ENCODE data around the gene PCBP3.

Gene PCBP3

DNA sequence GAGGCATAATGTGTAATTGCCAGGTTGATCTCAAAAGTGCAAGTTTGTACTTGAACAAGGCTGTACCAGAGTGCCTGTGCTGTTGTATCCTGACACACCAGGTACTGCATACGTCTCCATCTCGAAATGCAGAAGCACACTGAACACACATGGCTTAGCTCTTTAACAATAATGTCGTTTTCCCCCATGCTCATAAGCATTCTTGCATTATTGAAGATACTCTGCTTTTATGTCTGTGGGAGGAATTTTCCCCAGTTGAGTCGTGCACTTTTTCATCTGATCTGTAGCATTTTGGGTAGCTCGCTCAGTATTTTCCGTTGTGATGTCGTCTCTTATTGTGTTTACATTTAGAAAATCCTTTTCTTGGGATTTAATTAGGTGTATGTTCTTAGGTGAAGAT, 98.7 kb downstream of the PCBP3 start:
- no peak for TF ChIP-seq ZNF274 (IDR thresholded peaks at IDR 0.05; ENCODE audit: low read depth, low read length)
- no peak overlapping the region for H3K4me3 ChIP-seq (ENCODE audit: low read length)

DNA sequence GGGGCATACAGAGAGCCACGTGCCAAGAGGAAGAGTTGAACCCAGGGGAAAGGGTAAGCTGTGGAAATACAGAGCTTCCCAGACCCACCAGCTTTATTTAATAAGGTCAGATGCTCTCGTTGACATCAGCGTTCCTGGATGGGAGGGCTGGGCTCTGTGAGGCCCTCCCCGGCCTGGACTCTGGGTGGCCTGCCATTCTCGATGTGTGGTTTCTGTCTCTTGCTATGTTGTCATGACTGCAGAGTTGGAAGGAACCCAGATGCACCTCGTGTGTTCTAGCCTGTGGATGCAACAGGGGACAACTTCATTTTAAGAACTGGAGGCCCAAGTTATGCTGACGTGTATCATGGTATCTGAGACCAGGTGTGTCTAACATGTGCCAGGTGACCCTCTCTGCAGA, 101.7 kb downstream of the PCBP3 start:
- no peak overlapping the region for H3K4me3 ChIP-seq (ENCODE audit: low read length)
- no peak for TF ChIP-seq ZNF274 (IDR thresholded peaks at IDR 0.05; ENCODE audit: low read depth, low read length)

DNA sequence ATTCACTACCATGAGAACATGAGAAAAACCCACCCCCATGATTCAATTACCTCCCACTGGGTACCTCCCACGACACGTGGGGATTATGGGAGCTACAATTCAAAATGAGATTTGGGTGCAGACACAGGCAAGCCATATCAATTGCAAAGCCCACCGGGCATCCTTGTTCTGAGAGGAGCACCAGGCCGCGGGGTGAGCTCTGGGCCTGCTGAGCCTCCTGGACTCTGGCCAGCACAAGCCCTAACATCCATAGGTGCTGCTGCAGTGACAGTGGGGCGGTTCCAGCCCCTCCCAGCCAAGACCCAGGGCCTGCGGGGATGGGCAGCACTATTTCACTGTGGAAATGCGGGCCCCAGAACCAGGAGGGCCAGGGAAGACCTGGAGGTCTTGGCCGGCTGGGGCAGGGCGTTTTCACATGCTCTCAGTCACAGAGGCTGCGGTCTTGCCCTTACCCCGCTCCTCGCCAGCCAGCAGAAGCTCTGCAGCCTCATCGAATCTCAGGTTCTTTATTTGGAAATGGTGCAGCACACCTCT, 103.8 kb downstream of the PCBP3 start:
- no peak overlapping the region for H3K4me3 ChIP-seq (ENCODE audit: low read length)
- no peak for TF ChIP-seq ZNF274 (IDR thresholded peaks at IDR 0.05; ENCODE audit: low read depth, low read length)

DNA sequence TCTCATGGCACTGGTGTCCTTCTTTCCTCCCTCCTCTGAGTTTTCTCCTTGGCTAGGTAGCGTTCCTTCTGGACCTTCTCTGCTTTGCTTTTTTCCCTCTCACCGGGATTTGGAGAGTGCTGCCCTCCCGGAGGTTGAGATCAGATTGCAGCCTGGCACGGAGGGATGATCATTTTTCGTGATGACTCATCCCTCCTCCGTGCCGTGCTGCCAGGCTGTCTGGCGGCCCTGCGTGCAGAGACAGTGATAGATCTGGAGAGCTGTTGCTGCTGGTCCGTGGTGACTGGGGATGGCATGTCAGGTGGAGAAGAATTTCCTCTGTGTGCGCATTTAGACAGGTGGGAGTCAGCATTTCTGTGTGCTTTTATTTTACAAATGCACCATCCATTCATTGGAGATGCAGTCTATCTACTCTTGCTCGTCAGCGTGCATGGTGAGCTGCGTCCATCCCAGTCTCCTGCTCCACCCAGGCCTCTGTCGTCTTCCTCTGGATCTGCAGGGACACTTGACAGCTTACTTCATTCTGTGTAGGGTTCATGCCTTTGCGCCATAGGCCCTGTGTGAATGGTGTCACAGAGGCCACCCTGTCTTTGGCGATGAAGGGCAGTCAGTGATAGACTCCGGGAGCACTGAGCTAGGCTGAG, 104.4 kb downstream of the PCBP3 start:
- TF ChIP-seq ZNF274 (IDR thresholded peaks at IDR 0.05; ENCODE audit: low read depth, low read length), result no peak
- H3K4me3 ChIP-seq (ENCODE audit: low read length), result no peak overlapping the region

- no peak overlapping the region for H3K4me3 ChIP-seq (ENCODE audit: low read length)
- no peak for TF ChIP-seq ZNF274 (IDR thresholded peaks at IDR 0.05; ENCODE audit: low read depth, low read length)
Observed at GRCh38 chr21:45748593-45748992, 105.1 kb downstream of the PCBP3 start.

DNA sequence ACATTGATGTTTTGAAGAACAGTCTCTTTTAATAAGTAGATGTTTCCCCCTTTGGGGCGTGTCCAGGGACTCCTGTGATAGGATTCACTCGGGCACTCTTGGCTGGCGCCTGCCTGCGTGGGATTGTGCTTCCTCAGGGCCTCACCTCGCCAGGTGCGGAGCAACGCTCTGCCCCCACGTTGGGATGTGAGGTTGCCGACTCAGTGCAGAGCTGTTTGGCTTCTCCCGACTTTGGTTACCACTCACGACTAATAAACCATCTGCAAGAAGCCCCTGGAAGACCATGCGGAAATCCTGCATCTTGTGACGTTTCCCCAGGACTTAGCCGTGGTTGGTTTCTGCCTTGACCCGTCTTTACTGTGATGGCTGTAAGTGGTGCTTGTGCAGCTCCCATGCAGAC, 106.4 kb downstream of the PCBP3 start:
- no peak overlapping the region for H3K4me3 ChIP-seq (ENCODE audit: low read length)
- no peak for TF ChIP-seq ZNF274 (IDR thresholded peaks at IDR 0.05; ENCODE audit: low read depth, low read length)

- H3K4me3 ChIP-seq (ENCODE audit: low read length), result no peak overlapping the region
- no peak for TF ChIP-seq ZNF274 (IDR thresholded peaks at IDR 0.05; ENCODE audit: low read depth, low read length)
Observed at GRCh38 chr21:45750936-45751335, 107.4 kb downstream of the PCBP3 start.

DNA sequence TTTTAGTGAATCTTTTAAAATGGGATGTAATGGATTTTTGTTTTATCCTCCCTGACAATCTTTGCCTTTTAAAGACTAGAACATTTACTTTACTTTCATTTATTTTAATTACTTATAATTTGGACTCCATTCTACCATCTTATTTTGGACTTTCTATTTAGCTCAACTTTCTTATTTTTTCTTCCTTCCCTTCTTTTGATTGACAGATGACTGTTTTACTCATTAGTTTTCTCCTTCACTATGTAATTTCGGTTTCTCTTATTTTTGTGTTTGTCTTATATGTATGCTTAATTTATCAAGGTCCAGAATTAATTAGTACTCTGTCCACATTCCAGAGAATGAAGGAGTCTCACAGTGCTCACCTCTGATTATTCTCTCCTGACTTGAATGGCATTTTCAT, 109.9 kb downstream of the PCBP3 start:
- no peak overlapping the region for H3K4me3 ChIP-seq (ENCODE audit: low read length)
- no peak for TF ChIP-seq ZNF274 (IDR thresholded peaks at IDR 0.05; ENCODE audit: low read depth, low read length)

- no peak for TF ChIP-seq ZNF274 (IDR thresholded peaks at IDR 0.05; ENCODE audit: low read depth, low read length)
- no peak overlapping the region for H3K4me3 ChIP-seq (ENCODE audit: low read length)
Observed at GRCh38 chr21:45756029-45756428, 112.5 kb downstream of the PCBP3 start.

GRCh38 chr21:45756669-45757068, 113.1 kb downstream of the PCBP3 start:
- H3K4me3 ChIP-seq (ENCODE audit: low read length), result no peak overlapping the region
- TF ChIP-seq ZNF274 (IDR thresholded peaks at IDR 0.05; ENCODE audit: low read depth, low read length), result no peak

DNA sequence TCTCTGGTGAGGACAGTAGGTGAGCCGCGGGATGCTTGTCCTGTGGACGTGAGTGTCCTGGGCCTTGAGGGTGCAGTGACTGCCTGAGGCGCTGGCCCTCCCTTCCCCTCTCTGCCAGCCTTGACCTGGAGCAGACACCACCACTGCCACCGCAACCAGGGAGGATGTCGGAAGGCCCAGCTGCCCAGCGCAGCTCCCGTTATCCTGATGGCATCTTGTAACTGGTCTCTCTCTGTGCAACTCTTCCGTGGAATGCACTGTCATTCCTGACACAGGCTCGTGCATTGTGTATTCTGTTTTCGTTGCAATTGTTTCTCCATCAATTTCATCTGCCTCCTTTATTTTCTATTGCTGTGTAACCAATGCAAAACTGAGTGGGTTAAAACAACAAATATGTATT, 118.2 kb downstream of the PCBP3 start:
- TF ChIP-seq ZNF274 (IDR thresholded peaks at IDR 0.05; ENCODE audit: low read depth, low read length), result no peak
- H3K4me3 ChIP-seq (ENCODE audit: low read length), result no peak overlapping the region

DNA sequence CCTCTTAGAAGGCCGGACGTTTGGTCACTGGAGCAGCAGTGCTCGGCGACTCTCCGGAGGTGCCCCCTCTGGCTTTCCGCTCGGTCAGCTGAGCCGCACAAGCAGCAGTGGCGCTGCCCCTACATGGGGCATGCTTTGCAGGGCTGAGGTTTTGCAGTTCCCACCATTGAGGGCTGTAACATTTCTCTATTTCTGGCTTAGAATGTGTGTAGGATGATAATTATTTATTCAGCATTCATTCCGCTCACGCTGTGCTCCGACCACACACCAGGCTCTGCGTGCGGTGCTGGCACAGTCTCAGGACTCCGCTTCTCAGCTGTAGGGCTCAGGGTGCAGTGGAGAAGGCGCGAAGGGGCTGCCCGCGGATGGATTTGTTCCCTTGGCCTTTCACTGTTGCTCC, 119.5 kb downstream of the PCBP3 start:
- no peak for TF ChIP-seq ZNF274 (IDR thresholded peaks at IDR 0.05; ENCODE audit: low read depth, low read length)
- H3K4me3 ChIP-seq (ENCODE audit: low read length), result no peak overlapping the region

DNA sequence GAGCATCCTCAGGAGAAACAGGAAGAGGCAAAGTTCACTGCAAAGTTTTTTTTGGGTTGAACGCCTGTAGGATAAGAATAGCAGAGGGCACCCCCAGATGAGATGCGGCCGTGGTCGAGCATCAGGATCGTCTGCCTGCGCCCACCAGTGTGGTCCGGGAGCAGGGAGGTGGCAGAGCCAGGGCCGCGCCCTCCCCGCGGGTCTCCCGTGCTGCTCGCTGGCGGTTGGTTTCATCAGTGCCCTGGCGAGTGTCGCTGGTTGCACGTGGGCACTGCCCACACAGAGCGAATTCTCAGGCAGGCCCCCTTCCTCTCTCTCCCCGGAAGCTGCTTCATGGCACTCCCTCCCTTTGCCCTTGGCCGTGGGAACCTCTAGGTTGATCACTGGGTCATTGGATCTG, 120.0 kb downstream of the PCBP3 start:
- no peak for TF ChIP-seq ZNF274 (IDR thresholded peaks at IDR 0.05; ENCODE audit: low read depth, low read length)
- no peak overlapping the region for H3K4me3 ChIP-seq (ENCODE audit: low read length)

DNA sequence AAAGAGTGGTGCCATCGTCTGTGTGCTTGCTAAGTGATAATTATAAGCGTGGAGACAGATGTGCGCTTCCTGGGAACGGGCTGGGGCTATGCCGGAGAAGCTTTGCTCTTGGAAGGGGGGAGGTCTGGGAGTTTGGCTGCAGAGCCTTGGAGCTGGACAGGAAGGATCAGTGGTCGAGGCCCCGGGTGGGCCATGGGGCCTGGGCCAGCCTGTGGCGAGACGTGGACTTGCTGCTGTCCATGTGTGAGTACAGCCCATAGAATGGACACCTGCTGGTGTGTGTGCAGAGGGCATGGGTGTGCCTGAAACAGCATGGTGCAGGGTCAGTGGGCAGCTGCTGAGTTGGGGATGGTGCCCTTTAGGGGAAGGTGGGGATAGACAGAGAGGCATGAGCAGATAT, 121.3 kb downstream of the PCBP3 start:
- H3K4me3 ChIP-seq (ENCODE audit: low read length), result no peak overlapping the region
- no peak for TF ChIP-seq ZNF274 (IDR thresholded peaks at IDR 0.05; ENCODE audit: low read depth, low read length)

DNA sequence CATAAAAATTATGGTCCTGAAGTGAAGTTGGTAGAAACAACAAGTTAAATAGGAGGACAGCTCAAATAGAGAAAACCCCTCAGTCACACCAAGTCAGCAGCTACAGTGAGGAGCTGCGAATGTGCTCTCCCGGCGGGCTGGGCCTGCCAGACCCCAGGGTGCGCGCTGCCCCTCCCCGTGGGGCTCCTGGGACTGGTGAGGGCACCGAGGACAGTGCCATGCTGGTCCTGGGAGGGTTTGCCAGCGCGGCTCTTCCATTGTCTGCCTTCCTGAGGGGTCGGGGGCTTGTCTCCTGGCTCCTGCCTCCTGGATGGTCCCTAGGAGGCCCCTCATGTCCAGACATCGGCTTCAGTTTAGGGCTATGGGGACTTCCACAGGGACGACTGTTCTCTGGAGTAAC, 121.8 kb downstream of the PCBP3 start:
- H3K4me3 ChIP-seq (ENCODE audit: low read length), result no peak overlapping the region
- no peak for TF ChIP-seq ZNF274 (IDR thresholded peaks at IDR 0.05; ENCODE audit: low read depth, low read length)

- H3K4me3 ChIP-seq (ENCODE audit: low read length), result no peak overlapping the region
- TF ChIP-seq ZNF274 (IDR thresholded peaks at IDR 0.05; ENCODE audit: low read depth, low read length), result no peak
Observed at GRCh38 chr21:45766055-45766454, 122.5 kb downstream of the PCBP3 start.

Measured in GM08714 (cell line).